Fibroblast of lung (primary cell): ENCODE measurements around the gene VRK2. TPM values are rescaled to one million over a fixed set of nuclear protein-coding genes. Genes with fewer than 3 reads are reported as not detected.
A peak's percentile ranks its signal among the peaks of the same experiment; 100 is the strongest.

Experiments
- DNase-seq, 2 donors: peaks; one replicate each; pipeline versions ENCODE4 v3.0.0 to v3.0.0-alpha.2; 2010; ENCODE audit warnings: low read depth in 2 of 2
- H2AFZ ChIP-seq: 2 replicates; pipeline ENCODE4 v1.5.1; 2012; ENCODE audit warnings: low read length, control low read depth, inconsistent platforms
- H3K27ac ChIP-seq: 2 replicates; pipeline ENCODE4 v1.5.1; 2011; ENCODE audit warnings: low read length, control low read depth; ENCODE audit not compliant: insufficient read depth
- H3K27me3 ChIP-seq: 2 replicates; pipeline ENCODE4 v1.5.1; 2011; ENCODE audit warnings: mild to moderate bottlenecking, low read length; ENCODE audit not compliant: control insufficient read depth, insufficient read depth
- H3K36me3 ChIP-seq: 2 replicates; pipeline ENCODE4 v1.5.1; 2011; ENCODE audit warnings: low read length; ENCODE audit not compliant: control insufficient read depth, insufficient read depth
- H3K4me1 ChIP-seq: 2 replicates; pipeline ENCODE4 v1.5.1; 2011; ENCODE audit warnings: low read length; ENCODE audit not compliant: control insufficient read depth, insufficient read depth; ENCODE audit errors: extremely low read depth
- H3K4me2 ChIP-seq: 2 replicates; pipeline ENCODE4 v1.5.1; 2011; ENCODE audit warnings: low read length, control low read depth; ENCODE audit not compliant: insufficient read depth; ENCODE audit errors: extremely low read depth
- H3K4me3 ChIP-seq, 4 experiments: fragments of 200-600 bp in 1 of 4; sonication (generic) in 1 of 4; replicated peaks in 1 of 4; 2 replicates each; pipeline ENCODE4 v1.5.1; 2011 to 2016; ENCODE audit warnings: low read length in 4 of 4, low read depth in 3 of 4, mild to moderate bottlenecking in 3 of 4, control low read depth in 2 of 4, inconsistent platforms in 1 of 4, mixed read lengths in 1 of 4; ENCODE audit not compliant: insufficient read depth in 1 of 4; ENCODE audit errors: control extremely low read depth in 1 of 4
- H3K79me2 ChIP-seq: 2 replicates; pipeline ENCODE4 v1.5.1; 2012; ENCODE audit warnings: mild to moderate bottlenecking, low read length, inconsistent platforms; ENCODE audit not compliant: control insufficient read depth, insufficient read depth
- H3K9ac ChIP-seq: 2 replicates; pipeline ENCODE4 v1.5.1; 2011; ENCODE audit warnings: mild to moderate bottlenecking, low read length, control low read depth; ENCODE audit not compliant: insufficient read depth
- H3K9me3 ChIP-seq: 2 replicates; pipeline ENCODE4 v1.5.1; 2012; ENCODE audit warnings: low read depth, low read length; ENCODE audit not compliant: control insufficient read depth, insufficient read depth
- H4K20me1 ChIP-seq: 2 replicates; pipeline ENCODE4 v1.5.1; 2011; ENCODE audit warnings: low read length; ENCODE audit not compliant: control insufficient read depth, insufficient read depth; ENCODE audit errors: extremely low read depth
- CTCF ChIP-seq, 2 donors: IDR thresholded peaks in 1 of 2; conservative IDR thresholded peaks in 1 of 2; 1 replicate in 1 of 2; 2 replicates in 1 of 2; pipeline ENCODE4 v1.5.1; 2011 to 2012; ENCODE audit warnings: low read length in 2 of 2, control low read depth in 1 of 2, inconsistent platforms in 1 of 2, low read depth in 1 of 2, mild to moderate bottlenecking in 1 of 2
- EZH2 ChIP-seq: IDR thresholded peaks from 2 replicates; pipeline ENCODE4 v1.5.1; 2012; ENCODE audit warnings: low read length, control low read depth, mild to moderate bottlenecking; ENCODE audit errors: missing control alignments
- polyA minus RNA-seq: library from RNA; depleted of rRNA, polyadenylated mRNA; stranded (reverse); fragments of >200 nt; gene quantifications from 2 replicates; pipeline ENCODE4 v1.2.3, GENCODE V29; 2011; ENCODE audit warnings: low replicate concordance
- polyA plus RNA-seq, 2 donors: library from polyadenylated mRNA; depleted of rRNA in 1 of 2; stranded (reverse) in 1 of 2; unstranded in 1 of 2; fragments of >200 nt; gene quantifications; 2 replicates each; pipeline ENCODE4 v1.2.1, GENCODE V29; 2011 to 2012; ENCODE audit warnings: missing spikeins in 1 of 2
- total RNA-seq: library from RNA; depleted of rRNA; stranded (reverse); fragments of >200 nt; gene quantifications from 2 replicates; pipeline ENCODE4 v1.2.1, GENCODE V29; 2014

Gene VRK2
- total RNA-seq (15.2 and 24.3 TPM in 2 replicates), polyA plus RNA-seq (23.8 and 28.0 TPM in 2 replicates), polyA minus RNA-seq (5.7 and 6.0 TPM in 2 replicates)
- polyA plus RNA-seq (2012): 18.1 and 18.8 TPM in 2 replicates

- Histone ChIP-seq H3K27ac (peak within 1 kb of the TSS; percentile 81), H3K36me3 (no peaks in the 10 kb centered on the region), H3K4me3 (peak within 1 kb of the TSS; percentile 67 to 79 (median 76)), H4K20me1 (no peaks in the 10 kb centered on the region), H3K9me3 (no peaks in the 10 kb centered on the region), H3K4me1 (peaks cover 8% of the 10 kb centered on the region), H3K79me2 (peaks cover 13% of the 10 kb centered on the region), H2AFZ (peak within 1 kb of the TSS; percentile 99), H3K9ac (peak within 1 kb of the TSS; percentile 85), H3K27me3 (no peaks in the 10 kb centered on the region), H3K4me2 (peak within 1 kb of the TSS; percentile 97)
- TF ChIP-seq EZH2 (no peak), CTCF (conservative IDR thresholded peaks at IDR 0.05 in 1 of 2, IDR thresholded peaks at IDR 0.05 in 1 of 2; ENCODE audit: low read depth in 1 of 2, low read length in 2 of 2) (no peak)
- peak; percentile 91 to 96 for DNase-seq
These were observed at the start of gene VRK2 for GRCh38 chr2:58046585-58047372. VRK2 (plus strand) TSS chr2:58046806; CDS start chr2:58048832, 2,026 bp downstream.

- no peaks in the 10 kb centered on the region for H3K36me3 ChIP-seq
- no peaks in the 10 kb centered on the region for H4K20me1 ChIP-seq
- H3K4me3 ChIP-seq: no peak overlapping the region
- no peaks in the 10 kb centered on the region for H3K9me3 ChIP-seq
- H3K4me1 ChIP-seq: no peaks in the 10 kb centered on the region
- no peak overlapping the region for H3K27ac ChIP-seq
- no peak overlapping the region for H3K4me2 ChIP-seq
- H3K27me3 ChIP-seq: no peaks in the 10 kb centered on the region
- TF ChIP-seq EZH2 (no peak), CTCF (conservative IDR thresholded peaks at IDR 0.05 in 1 of 2, IDR thresholded peaks at IDR 0.05 in 1 of 2; ENCODE audit: low read depth in 1 of 2, low read length in 2 of 2) (no peak)
- no peak overlapping the region for H2AFZ ChIP-seq
- peak in 1 of 2 donors; percentile 69 for DNase-seq
- no peak overlapping the region for H3K9ac ChIP-seq
- H3K79me2 ChIP-seq: no peaks in the 10 kb centered on the region
These were observed 40.2 kb upstream of the VRK2 start for GRCh38 chr2:58006256-58006951.

- TF ChIP-seq CTCF (conservative IDR thresholded peaks at IDR 0.05 in 1 of 2, IDR thresholded peaks at IDR 0.05 in 1 of 2; ENCODE audit: low read depth in 1 of 2, low read length in 2 of 2) (no peak), EZH2 (no peak)
- no peak overlapping the region for H3K4me2 ChIP-seq
These were observed 39.7 kb upstream of the VRK2 start for GRCh38 chr2:58006952-58007284.

More at GRCh38 chr2:58006952-58007284, 39.7 kb upstream of the VRK2 start:
- Histone ChIP-seq H3K36me3 (no peaks in the 10 kb centered on the region), H3K4me1 (no peaks in the 10 kb centered on the region), H3K9me3 (no peaks in the 10 kb centered on the region), H4K20me1 (no peaks in the 10 kb centered on the region), H3K27ac (no peak overlapping the region), H3K4me3 (no peak overlapping the region), H3K79me2 (no peaks in the 10 kb centered on the region), H2AFZ (no peak overlapping the region), H3K27me3 (no peaks in the 10 kb centered on the region), H3K9ac (no peak overlapping the region)
- DNase-seq: no peak
